Activated T-cell treated with anti-CD3 and anti-CD28 coated beads, Interleukin-2, amount 50 U/mL, for 1 hour (primary cell): Measurements from ENCODE around the gene NMRK2.
"Not testable (repeated sequence)": the region's sequence is repeated elsewhere in the genome, so short reads cannot be mapped to it uniquely, and the experiment has no call there.

Experiments used
- DNase-seq: peaks from one replicate; pipeline ENCODE4 v3.0.0-alpha.2; 2020

The NMRK2 gene

GRCh38 chr19:3938300-3938950 is 5.6 kb downstream of the NMRK2 start:
- DNase-seq: not testable (repeated sequence)

- no peak for DNase-seq
Observed at GRCh38 chr19:3942790-3943409, 10.0 kb downstream of the NMRK2 start.

GRCh38 chr19:3944018-3944721 is 11.3 kb downstream of the NMRK2 start:
- DNase-seq: no peak

GRCh38 chr19:3945838-3946237 is 13.0 kb downstream of the NMRK2 start:
- DNase-seq: no peak

GRCh38 chr19:3947316-3947933 is 14.6 kb downstream of the NMRK2 start:
- DNase-seq: not testable (repeated sequence)

GRCh38 chr19:3949294-3949693 is 16.4 kb downstream of the NMRK2 start:
- no peak for DNase-seq

GRCh38 chr19:3949997-3950859 is 17.4 kb downstream of the NMRK2 start:
- DNase-seq: no peak

GRCh38 chr19:3950871-3951861 is 18.3 kb downstream of the NMRK2 start:
- DNase-seq: no peak

- DNase-seq: not testable (repeated sequence)
Observed at GRCh38 chr19:3952755-3953276, 19.9 kb downstream of the NMRK2 start.

- DNase-seq: no peak
Observed at GRCh38 chr19:3954107-3954506, 21.2 kb downstream of the NMRK2 start.

GRCh38 chr19:3955276-3955675 is 22.4 kb downstream of the NMRK2 start:
- DNase-seq: not testable (repeated sequence)

- no peak for DNase-seq
Observed at GRCh38 chr19:3955688-3956087, 22.8 kb downstream of the NMRK2 start.

GRCh38 chr19:3958836-3959765 is 26.2 kb downstream of the NMRK2 start:
- no peak for DNase-seq

- DNase-seq: no peak
Observed at GRCh38 chr19:3959766-3960131, 26.9 kb downstream of the NMRK2 start.

GRCh38 chr19:3961007-3961406 is 28.1 kb downstream of the NMRK2 start:
- DNase-seq: no peak

GRCh38 chr19:3963458-3964255 is 30.8 kb downstream of the NMRK2 start:
- no peak for DNase-seq

GRCh38 chr19:3964256-3965194 is 31.7 kb downstream of the NMRK2 start:
- DNase-seq: no peak
